DMS 273 treated with DMSO at 0.1 percent for 48 hours (cell line): ENCODE measurements around the gene TACR2.

Experiments
- DNase-seq: peaks from one replicate; lab custom pipeline; 2025; lab: John Stamatoyannopoulos, UW

TACR2 gene

DNA sequence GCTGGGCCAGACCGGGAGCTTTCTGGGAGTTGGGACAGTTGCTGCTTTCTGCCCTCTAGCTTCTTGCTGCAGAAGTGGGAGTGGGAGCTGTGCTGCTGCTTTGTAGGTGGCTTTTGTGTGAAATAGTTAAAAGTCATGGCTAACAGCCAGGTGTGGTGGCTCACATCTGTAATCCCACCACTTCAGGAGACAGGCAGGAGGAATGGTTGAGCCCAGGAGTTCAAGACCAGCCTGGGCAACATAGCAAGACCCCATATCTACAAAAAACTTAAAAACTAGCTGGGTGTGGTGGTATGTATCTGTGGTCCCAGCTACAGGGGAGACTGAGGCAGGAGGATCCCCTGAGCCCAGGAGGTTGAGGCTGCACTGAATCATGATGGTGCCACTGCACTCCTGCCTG, 13.7 kb downstream of the TACR2 start:
- no peak for DNase-seq

DNA sequence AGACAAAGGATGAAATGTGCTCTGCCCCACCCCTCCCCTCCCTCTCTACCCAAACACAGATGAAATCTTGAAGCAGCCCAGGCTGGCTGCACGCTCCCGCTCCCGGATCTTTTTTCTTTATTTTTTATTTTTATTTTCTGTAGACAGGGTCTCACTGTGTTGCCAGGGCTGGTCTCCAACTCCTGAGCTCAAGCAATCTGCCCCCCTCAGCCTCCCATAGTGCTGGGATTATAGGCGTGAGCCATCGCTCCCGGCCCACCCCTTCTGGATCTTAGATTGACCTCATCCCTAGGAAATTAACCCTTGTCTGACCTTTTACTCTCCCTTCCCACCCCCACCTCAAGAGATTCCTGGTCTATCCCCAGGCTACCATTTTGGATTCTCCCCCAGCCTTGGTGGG, 14.3 kb downstream of the TACR2 start:
- no peak for DNase-seq

DNA sequence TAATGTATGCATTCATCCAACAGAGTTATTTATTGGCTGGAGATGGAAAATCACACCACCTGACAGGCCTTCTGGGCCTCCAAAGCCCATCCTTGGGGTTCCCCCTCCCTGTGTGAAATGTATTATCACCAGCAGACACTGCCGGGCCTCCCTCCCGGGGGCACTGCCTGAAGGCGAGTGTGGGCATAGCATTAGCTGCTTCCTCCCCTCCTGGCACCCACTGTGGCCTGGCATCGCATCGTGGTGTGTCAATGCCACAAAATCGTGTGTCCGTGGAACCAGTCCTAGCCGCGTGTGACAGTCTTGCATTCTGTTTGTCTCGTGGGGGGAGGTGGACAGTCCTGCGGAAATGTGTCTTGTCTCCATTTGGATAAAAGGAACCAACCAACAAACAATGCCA, 15.3 kb downstream of the TACR2 start:
- no peak for DNase-seq

DNA sequence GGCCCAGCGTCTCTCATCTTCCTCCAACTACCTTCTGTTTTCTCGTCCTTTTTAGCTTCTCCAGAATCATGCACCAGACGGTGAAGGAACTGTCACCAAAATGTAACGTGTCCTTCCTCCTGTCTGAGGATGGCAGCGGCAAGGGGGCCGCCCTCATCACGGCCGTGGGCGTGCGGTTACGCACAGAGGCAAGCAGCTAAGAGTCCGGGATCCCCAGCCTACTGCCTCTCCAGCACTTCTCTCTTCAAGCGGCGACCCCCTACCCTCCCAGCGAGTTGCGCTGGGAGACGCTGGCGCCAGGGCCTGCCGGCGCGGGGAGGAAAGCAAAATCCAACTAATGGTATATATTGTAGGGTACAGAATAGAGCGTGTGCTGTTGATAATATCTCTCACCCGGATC, 15.8 kb downstream of the TACR2 start:
- DNase-seq, result no peak

DNA sequence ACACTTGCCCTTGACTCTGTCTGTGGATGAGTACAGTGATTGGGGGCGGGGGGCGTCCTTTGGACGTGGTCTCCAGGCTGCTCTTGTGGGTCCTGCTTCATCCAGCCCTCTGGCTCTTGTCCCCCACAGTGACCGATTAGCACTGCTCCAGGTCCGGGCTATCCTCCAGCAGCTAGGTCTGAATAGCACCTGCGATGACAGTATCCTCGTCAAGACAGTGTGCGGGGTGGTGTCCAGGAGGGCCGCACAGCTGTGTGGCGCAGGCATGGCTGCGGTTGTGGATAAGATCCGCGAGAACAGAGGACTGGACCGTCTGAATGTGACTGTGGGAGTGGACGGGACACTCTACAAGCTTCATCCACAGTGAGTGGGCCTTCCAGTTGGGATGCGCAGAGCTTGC, 18.3 kb downstream of the TACR2 start:
- no peak for DNase-seq

DNA sequence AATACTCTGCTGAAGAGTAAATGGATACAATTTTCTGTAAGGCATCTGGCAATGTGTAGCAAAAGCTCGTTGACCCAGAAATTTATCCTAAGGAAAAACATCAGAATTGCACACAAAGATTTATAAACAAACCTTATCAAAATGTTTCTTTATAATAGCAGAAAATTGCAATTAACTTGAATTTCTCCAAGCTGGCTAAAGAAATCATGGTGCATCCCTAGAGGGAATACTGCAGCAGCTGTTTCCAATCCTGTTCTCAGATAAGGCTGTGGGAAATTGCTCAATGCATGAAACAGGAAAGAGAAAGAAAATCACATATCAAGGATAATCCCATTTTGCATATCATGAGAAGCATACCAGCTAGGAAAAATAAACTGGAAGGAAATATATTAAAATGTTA, 18.7 kb downstream of the TACR2 start:
- DNase-seq, result no peak

DNA sequence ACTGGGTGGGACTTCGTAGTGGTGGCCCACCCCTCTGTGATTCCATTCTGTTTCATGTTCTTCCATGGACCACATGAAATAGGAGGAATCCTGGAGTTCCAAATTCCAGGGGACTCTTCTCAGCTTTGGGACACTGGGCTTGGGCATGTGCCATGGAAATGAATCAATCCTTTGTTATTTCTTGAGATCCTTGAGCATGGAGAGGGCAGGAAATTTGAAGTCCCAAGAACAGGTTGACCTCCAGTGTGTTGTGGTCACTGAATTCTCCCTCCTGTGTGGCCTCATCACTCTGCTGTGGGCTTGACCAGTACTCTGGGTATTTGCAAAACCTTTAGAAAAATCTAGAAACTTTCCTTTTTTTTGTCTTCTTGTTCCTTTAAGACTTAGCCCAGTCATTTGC, 22.7 kb downstream of the TACR2 start:
- no peak for DNase-seq

DNA sequence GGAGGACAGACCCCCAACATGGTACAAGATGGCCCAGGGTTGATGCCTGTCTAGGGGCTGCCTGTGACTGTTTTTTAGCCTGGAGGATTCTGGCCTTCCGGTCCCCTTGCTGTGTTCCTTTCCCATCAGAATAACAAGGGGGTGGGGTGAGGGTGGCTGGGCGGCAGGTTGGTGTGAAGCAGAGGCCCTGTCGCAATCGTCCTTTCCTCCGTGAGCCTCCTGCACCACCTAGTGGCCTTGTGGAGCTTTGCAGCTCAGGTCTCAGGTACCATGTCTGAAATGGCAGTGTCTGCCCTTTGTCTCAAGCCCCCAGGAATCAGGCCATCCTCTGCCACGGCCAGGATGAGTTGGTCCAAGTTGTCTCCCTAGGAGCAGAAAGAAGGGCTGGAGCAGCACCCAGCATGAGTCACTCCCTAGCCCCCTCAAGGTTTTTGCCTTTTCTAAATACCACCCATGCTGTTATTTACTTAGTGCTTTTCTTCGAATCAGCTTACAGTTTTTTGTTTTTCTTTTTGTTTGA, 24.2 kb downstream of the TACR2 start:
- peak; percentile 68 for DNase-seq

DNA sequence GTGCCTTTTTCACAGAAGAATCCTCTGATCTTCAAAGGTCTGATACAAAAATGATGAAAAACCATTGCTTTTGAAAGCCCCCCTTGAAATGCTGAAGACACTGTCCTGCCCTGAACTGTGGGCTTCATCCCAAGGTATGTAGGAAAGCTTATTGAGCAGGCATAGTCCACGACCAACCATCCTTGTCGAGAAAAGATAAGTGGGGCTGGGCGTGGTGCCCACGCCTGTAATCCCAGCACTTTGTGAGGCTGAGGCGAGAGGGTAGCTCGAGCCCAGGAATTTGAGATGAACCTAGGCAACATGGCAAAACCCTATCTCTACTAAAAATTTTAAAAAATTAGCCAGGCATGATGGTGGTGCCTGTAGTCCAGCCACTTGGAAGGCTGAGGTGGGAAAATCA, 25.6 kb downstream of the TACR2 start:
- no peak for DNase-seq

DNA sequence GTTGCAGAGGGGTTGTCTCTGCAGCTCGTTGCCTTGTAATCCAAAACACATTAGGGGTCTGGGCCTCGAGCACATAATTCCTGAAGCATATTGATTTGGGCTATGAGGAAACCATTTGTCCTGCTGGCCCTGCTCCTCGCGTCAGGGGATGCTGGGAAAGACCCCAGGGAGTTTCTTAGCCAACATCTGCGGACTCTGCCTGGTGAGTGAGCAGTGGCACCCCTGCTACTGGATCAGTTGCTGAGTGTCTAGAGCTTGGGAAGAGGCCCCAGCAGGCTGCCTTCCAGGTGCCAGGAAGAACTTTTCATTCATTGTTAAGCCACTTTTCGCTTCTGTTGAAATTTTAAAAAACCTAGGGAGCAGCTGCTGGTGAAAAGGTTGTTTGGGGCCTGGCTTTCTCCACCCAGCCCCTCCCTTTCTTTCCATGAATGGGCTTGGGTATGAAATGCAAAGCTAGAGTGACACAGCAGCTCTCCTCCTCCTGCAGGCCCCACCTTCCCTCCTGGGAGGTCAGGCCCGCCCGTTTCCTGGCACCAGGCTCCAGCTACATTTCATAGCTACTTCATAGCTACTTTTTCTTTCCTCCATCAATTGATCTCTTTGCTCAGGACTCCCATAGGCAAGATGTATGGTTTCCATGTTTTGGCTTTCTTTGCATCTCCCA, 26.8 kb downstream of the TACR2 start:
- DNase-seq, result no peak

DNA sequence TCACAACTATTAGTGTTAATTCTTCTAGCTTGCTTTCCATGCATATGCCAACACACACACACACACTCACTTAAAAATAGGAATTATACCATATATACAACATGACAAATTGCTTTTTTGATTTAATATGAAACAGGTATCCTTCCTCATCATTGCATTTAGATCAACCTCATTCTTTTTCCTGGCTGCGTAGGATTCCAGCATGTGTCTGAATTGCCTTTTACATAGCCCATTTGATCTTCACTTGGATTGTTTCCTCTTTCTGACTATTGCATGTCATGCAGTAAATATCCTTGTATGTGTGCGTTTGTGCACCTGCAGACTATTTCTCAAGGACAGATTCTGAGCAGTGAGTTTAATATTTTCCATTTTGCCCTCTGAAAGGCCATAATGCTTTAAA, 28.2 kb downstream of the TACR2 start:
- no peak for DNase-seq

DNA sequence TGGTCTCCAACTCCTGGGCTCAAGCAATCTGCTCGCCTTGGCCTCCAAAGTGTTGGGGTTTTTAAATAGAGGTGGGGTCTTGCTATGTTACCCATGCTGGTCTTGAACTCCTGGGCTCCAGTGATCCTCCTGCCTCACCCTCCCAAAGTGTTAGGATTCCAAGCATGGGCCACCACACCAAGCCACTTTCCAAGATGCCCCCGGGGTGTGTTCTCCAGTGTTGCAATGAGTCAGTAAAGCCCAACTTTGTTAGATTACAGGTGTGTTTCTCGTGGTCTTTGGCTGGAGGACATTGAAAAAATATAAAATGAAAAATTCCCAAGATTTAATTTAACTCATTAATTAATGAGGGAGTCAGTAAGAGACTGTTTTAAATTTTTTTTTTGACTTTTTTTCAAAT, 29.2 kb downstream of the TACR2 start:
- DNase-seq, result no peak

DNA sequence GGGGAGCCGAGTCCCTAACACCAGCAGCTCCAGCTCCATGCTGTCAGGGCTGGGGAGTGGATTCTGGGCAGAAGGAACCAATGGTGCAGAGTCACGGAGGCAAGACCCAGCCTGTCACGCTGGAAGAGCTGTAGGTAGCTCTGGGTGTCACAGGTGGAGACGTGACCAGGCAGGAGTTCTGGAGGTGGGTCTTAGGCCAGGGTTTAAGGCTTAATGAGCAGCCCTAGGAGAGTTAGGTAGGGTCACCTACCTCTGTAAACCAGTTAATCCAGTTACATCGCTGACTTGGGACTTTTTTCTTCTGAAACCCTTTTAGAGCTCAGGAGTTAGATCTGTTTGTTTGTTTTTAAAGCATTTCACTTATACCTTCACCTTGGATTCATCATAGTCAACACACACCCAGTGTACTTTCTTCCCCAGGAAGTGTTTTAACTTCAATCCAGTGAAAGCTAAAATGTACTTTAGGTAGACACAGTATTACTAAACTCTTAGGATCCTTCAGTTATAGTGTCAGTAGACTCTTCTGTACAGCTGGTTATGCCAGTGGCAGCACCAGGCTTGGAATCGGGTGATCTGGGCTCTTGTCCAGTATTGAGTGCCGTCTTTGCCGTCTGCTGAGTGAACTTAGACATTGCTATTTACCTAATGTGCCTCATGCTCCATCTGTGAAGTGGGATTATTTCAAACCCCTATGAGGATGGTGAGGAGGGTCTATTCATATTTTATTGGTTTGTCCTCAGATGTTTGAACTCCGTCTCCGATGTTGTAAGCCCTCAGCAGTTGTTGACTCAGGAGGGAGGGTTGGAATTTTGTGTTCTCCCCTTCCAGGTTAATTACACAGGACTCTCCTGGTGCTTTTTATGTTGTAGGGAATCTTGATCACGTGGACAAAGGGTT, 31.0 kb downstream of the TACR2 start:
- DNase-seq, result no peak

DNA sequence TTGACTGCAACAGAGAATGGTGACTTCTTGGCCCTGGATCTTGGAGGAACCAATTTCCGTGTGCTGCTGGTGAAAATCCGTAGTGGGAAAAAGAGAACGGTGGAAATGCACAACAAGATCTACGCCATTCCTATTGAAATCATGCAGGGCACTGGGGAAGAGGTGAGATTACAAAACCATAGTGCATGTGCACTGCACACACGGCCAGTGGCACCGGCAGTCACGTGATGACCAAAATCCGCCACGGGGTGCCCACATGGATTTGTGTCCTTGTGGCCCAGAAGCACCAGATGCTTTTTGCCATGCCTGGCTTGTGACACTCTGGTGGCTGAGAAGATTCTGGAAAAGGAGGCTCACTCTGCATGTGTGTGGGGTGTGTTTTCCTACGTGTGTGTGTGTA, 32.4 kb downstream of the TACR2 start:
- no peak for DNase-seq

DNA sequence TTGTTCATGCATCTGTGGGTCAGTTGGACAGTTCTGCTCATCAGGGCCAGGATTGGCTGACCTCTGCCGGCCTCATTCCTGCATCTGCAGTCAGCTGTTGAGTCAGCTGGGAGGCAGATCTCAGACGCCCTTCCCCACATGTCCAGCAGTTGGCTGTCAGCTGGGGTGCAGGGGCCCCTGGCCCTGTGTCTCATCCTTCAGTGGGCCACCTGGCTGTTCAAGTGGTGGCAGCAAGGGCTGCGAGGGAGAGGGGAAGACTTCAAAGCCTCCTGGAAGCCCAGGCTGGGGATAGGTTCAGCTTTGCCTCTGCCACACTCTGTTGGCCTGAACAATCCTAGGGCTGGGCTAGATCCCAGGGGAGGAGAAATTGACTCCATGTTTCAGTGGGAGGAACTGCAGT, 33.2 kb downstream of the TACR2 start:
- DNase-seq, result no peak

DNA sequence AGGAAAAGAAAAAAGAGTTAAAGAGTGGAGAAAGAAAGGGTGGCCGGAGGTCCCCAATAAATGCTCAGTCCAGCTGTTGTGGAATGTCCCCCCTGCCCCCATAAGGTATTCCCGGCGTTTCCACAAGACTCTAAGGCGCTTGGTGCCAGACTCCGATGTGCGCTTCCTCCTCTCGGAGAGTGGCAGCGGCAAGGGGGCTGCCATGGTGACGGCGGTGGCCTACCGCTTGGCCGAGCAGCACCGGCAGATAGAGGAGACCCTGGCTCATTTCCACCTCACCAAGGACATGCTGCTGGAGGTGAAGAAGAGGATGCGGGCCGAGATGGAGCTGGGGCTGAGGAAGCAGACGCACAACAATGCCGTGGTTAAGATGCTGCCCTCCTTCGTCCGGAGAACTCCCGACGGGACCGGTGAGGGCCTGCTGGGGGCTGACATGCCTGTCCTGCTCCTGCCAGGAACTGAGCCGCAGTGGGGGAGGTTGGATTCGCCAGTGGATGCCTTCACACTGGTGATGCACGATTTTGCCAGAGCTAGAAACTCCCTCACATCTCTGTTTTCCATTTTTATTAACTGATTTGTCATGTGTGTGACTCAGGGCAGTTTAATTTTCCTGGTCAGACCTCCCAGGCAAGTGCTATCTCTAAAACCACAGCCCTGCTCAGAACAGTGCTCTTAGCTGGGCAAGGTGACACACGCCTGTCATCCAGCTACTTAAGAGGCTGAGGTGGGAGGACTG, 34.2 kb downstream of the TACR2 start:
- DNase-seq, result no peak

DNA sequence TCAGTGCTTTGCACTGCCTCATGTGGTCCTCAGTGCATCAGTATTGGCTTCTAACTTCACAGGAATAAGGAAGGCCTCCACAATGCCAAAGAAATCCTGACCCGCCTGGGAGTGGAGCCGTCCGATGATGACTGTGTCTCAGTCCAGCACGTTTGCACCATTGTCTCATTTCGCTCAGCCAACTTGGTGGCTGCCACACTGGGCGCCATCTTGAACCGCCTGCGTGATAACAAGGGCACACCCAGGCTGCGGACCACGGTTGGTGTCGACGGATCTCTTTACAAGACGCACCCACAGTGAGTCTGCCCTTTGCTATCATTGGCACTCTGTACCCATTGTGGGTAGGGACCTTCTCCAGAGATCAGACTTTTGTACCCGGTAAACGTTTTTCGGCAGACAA, 36.9 kb downstream of the TACR2 start:
- no peak for DNase-seq

DNA sequence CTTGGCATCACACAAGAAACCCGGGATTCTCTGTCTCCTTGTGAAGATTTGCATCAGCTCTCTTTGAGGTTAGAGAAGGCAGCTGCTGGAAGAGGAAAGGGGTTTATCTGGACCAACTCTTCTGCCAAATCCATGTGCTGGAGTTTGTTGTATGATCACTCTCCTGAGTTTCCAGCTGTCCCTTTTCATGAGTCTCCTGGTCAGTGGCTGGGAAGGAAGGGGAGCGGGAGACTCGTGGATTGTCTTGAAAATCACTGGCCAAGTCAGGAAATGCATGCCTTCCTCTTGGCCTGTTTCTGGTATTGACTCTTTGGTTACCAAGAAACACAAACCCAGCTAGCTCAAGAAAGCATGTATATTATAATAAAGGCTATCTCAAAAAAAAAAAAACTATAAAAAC, 38.8 kb downstream of the TACR2 start:
- DNase-seq, result no peak

DNA sequence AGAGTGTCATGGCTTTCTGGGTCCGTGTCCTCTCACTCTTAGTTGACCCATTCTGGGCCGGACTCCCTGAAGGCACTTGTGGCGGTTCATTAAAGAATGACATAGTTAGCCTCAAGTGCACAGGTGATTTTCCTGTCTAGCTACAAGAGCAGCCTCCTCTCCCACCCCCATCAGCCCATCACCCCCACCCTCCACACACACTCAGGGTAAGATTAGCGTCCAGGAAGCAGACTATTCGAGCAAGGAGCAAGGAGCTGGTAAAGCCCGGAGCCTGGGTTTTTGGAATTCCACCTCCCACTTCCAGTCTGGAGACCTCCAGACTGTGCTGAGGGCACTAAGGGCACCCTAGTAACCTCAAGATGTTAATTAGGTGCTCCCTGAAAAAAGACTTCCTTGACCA, 39.5 kb downstream of the TACR2 start:
- no peak for DNase-seq

DNA sequence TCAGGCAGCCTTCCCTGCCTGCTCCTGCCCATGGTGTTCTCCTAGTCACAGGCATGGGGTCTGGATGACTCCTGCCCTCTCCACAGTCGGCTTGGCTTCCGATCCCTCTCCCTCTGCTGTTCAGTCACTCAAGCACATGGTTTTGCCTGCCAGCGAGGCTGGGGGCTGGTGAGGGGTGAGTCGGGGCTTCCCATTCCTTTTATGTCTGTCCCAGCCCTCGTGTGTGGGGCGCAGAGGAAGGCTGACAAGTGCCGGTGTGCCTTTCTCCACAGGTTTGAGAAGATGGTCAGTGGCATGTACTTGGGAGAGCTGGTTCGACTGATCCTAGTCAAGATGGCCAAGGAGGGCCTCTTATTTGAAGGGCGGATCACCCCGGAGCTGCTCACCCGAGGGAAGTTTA, 40.1 kb downstream of the TACR2 start:
- DNase-seq, result no peak

DNA sequence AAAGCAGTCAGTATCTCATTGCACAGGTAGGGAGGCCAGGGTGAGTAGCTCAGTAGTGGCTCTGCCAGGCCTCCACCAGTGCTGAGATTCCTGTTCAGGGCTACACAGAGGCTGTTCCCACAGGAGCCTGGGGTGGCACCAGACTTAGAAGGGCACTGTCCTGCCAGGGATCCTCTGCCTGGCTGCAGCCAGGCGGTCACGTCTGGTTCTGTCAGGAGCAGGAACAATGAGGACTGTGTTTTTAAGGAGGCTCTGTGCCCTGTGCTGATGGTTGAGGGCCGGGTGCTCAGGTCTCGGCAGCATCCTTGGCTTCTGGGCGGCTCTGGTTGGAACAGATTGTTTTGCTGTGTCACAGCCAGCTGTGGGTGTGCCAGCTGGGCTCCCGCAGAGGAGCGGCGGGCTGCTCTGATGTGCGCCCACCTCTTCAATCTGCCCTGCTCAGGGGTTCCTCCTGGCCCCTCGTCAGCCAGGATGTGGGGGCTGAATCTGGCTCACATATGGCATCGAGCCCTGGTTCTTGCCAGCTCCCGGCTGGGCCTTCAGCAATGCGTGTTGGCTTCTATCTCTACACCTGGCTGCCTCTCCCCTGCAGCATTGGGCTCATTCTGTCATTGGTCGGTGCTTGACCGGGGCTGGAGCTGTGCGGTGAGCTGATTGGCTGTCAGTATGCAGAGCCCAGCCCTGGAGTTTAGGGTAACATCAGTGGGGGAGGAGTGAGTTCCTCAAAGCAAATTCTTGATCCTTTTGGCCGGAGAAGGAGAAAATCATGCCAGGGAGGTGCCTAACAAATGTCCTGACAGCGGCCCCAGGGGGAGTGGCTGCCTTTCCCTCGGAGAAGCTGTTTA, 41.2 kb downstream of the TACR2 start:
- peak; percentile 95 for DNase-seq

DNA sequence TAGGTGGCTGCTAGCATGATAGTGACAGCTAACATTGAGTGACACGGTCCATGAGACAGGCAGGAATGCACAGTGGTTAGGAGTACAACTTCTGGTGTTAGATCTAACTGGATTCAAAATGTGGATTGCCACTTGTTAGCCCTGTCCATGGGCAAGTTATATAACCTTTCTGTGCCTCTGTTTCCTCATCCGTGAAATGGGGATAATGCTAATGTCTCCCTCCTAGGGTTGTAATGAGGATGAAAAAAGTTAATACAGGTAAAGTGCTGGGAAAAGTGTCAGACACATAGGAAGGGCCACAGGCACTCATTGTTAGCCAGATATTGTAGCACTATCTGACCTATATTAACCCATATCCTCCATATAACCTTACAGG, 41.8 kb downstream of the TACR2 start:
- DNase-seq, result no peak
